Activated CD4-positive, alpha-beta T cell treated with anti-CD3 and anti-CD28 coated beads for 36 hours (primary cell): ENCODE results near the gene RGS3. TPM values are rescaled to one million over a fixed set of nuclear protein-coding genes. Genes with fewer than 3 reads are reported as not detected.

Source experiments
- ATAC-seq: fragments of 200-7000 bp; cut with Tn5 transposase; one replicate; pipeline ENCODE4 v1.10.0; 2021; ENCODE audit warnings: mild to moderate bottlenecking, moderate library complexity
- CTCF ChIA-PET: fragments of 350-600 bp; sonication (Branson Sonifier 250); formaldehyde crosslinking; loops from one replicate; lab custom pipeline; 2021; ENCODE audit warnings: antibody characterized with exemption; lab: Charles Lee
- POLR2A ChIA-PET: fragments of 350-600 bp; sonication (Branson Sonifier 250); formaldehyde crosslinking; loops from one replicate; lab custom pipeline; 2021; ENCODE audit warnings: antibody characterized with exemption, inconsistent platforms; lab: Charles Lee
- DNase-seq: peaks from one replicate; pipeline ENCODE4 v3.0.0-alpha.2; 2020
- H3K27ac Mint-ChIP-seq: one replicate; pipeline ENCODE4 v1.8.0; 2021; ENCODE audit warnings: mixed read lengths
- H3K27me3 Mint-ChIP-seq: one replicate; pipeline ENCODE4 v1.8.0; 2021; ENCODE audit warnings: mixed read lengths
- H3K36me3 Mint-ChIP-seq: one replicate; pipeline ENCODE4 v1.8.0; 2021; ENCODE audit warnings: low read depth, mixed read lengths
- H3K4me1 Mint-ChIP-seq: one replicate; pipeline ENCODE4 v1.8.0; 2021; ENCODE audit warnings: mixed read lengths
- H3K4me3 Mint-ChIP-seq: one replicate; pipeline ENCODE4 v1.8.0; 2021; ENCODE audit warnings: mild to moderate bottlenecking, moderate library complexity, mixed read lengths
- H3K9me3 Mint-ChIP-seq: one replicate; pipeline ENCODE4 v1.8.0; 2021; ENCODE audit warnings: low read depth, mixed read lengths
- intact Hi-C, 2 experiments: fragments of 100-400 bp; cut with DNase I in 1 of 2; cut with micrococcal nuclease in 1 of 2; formaldehyde crosslinking; loops; one replicate each; pipeline versions ENCODE4 v1.14.2 to v1.15.1; 2022 to 2024; cut with DNase I, micrococcal nuclease
- total RNA-seq, 2 experiments: library from RNA; stranded (reverse); gene quantifications; one replicate each; pipeline ENCODE4 v1.2.3, GENCODE V29; 2021

The RGS3 gene
- total RNA-seq, 2 experiments from 2014 or later = 55.9 to 62.2 TPM

DNA sequence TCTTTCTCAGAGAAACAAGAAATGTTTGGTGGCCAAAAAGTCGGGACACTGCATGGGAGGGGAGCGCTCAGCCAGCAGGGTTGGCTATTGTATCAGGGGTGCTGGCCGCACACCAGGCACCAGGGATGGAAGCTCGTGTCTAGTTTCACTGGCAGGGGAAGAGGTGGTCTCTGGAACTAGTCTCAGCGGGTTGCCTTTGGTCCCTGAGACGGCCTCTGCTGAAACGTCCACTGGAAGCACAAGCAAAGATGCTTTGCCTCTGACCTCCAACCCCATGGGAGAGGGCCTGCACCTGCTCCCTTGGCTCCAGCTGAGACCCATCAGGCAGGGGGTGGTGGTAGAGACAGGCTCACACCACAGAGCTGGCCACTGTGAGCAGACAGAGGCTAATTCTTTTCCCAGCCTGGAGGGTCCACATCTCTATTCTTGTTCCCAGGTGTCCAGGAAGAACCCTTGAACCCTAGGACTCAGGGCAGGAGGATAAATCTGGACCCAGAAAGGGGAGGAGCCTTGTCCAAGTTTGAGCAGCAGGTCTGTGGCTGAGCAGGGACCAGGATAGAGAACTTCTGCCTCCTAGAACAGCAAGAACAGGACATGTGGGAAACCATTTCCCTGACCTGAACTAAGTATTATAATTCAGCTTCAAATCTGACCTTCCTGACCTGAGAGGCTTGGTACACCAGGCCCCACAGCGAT is 102.6 kb downstream of the RGS3 start:
- H3K27me3 Mint-ChIP-seq = no peaks in the 10 kb centered on the region
- peaks cover 11% of the 10 kb centered on the region for H3K4me1 Mint-ChIP-seq
- DNase-seq = no peak
- H3K9me3 Mint-ChIP-seq = no peaks in the 10 kb centered on the region
- intact Hi-C loops = no loop called here
- no peak for ATAC-seq
- CTCF ChIA-PET = no interaction called here
- H3K4me3 Mint-ChIP-seq = no peak overlapping the region
- no peaks in the 10 kb centered on the region for H3K36me3 Mint-ChIP-seq
- POLR2A ChIA-PET = interaction anchor here (0.7 kb wide), 1 partner anchor 118 kb away, joined by 6 read pairs; no protein-coding TSS in a partner anchor
- peak overlapping the region; percentile 14 for H3K27ac Mint-ChIP-seq

DNA sequence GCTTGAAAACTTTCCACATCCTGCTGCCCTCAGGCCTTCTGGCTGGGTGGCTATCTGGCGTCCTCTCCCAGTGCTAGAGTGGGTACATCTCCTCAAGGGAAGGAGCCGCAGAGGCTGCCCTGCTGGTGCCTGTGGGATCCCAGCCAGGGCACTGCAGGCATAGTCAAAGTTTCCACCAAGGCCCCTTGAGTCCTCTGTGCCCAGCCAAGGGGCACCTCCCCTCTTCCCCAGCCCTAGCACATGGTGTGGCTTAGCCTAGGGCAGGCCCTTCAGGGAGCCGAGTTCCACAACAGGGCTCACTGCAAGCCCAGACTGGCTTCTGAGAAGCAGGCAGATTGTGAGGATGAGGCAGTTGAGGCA is 103.2 kb downstream of the RGS3 start:
- intact Hi-C loops = no loop called here
- H3K27ac Mint-ChIP-seq = no peak overlapping the region
- H3K27me3 Mint-ChIP-seq = no peaks in the 10 kb centered on the region
- ChIA-PET CTCF (no interaction called here), POLR2A (no interaction called here)
- peaks cover 11% of the 10 kb centered on the region for H3K4me1 Mint-ChIP-seq
- no peaks in the 10 kb centered on the region for H3K9me3 Mint-ChIP-seq
- H3K4me3 Mint-ChIP-seq = no peak overlapping the region
- no peaks in the 10 kb centered on the region for H3K36me3 Mint-ChIP-seq
- no peak for DNase-seq
- no peak for ATAC-seq

DNA sequence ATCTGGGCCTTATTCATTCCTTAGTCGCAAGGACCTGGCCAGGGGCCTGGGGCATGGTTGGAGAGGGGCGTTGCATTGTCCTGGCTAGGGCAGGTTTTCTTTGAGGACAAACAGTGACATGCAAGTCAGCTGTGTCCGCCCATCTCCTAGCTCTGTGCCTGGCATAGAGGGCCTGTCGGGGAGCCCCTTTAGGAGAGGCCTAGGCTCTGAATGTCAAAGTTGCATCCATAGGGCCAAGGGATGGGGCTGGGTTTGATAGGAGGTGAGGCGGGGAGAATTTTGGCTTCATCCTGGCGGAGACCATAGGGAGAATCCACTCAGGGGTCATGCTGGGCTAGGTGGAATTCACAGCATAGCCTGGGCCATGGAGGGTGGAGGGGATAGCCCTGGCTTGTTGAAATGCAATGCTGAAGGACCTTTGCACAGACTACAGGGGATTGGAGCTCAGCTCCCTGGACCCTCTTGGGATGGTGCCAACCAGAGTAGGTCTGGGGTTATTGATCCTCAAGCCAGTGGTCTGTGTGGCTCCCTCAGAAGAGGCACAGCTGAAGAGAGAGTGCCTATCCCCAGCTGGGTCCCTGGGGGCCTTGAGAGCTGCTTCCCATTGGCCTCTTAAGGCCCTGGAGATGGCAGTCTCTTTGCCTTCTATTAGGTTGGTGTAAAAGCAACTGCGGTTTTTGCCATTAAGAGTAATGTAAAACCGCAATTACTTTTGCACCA is 104.0 kb downstream of the RGS3 start:
- intact Hi-C loops = no loop called here
- ATAC-seq (no peak), DNase-seq (no peak)
- H3K9me3 Mint-ChIP-seq = no peaks in the 10 kb centered on the region
- no peak overlapping the region for H3K27ac Mint-ChIP-seq
- peaks cover 11% of the 10 kb centered on the region for H3K4me1 Mint-ChIP-seq
- H3K27me3 Mint-ChIP-seq = no peaks in the 10 kb centered on the region
- H3K4me3 Mint-ChIP-seq = no peak overlapping the region
- POLR2A ChIA-PET = no interaction called here
- H3K36me3 Mint-ChIP-seq = no peaks in the 10 kb centered on the region
- CTCF ChIA-PET = no interaction called here

DNA sequence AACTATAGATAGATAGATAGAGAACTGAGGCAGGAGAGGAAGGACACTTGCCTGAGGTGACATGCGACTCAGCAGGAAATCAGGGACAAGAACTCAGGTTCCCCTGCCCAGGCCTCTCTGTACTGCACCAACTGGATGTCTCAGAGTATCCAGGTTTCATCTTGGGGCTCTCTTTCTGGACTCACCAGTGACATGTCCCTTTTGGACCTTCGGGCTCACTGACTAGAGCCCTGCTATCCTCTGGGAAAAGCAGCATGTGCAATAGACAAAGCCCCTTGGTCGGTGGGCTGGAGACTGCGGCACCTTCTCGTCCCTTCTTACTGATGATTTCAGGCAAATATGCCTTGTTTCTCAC is 104.5 kb downstream of the RGS3 start:
- Mint-ChIP-seq H3K27me3 (no peaks in the 10 kb centered on the region), H3K27ac (no peak overlapping the region), H3K36me3 (no peaks in the 10 kb centered on the region), H3K9me3 (no peaks in the 10 kb centered on the region), H3K4me1 (peaks cover 11% of the 10 kb centered on the region), H3K4me3 (no peak overlapping the region)
- intact Hi-C loops = no loop called here
- no peak for DNase-seq
- ChIA-PET CTCF (no interaction called here), POLR2A (no interaction called here)
- ATAC-seq = no peak

DNA sequence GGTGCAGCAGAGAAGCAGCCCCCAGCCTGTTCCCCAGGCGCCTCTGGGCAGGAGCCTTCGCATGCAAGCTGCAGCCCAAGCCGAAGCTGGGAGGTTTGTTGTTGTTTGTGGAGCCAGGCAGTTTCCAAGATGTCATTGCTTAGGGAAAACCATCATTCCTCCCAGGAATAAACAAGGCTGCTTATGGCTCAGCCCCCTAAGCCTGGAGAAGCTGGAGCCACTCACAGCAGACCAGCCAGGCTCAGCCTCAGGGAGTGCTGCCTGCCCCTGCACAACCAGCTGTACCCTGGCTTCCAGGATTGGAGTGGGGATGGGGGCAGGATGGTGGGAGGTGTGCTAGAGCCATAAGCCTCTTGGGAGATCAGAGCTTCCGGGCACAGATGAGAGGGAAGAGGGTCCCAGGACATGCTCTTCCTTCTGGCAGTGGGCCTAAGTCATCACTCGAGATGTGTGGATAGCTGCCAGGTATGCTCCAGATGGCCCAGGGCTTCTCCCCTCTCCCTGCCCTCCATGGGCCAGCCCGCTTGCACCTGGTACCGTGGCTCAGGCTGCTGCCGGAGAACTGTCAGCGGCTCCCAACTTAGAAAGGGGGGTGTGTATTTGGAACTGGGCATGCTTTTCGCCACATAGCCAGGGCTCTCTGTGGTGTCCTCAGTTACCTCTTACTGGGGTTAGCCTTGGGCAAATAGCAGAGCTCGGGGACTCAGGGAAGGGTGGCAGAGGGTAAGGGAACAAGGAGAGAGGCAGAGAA is 105.2 kb downstream of the RGS3 start:
- intact Hi-C loops = no loop called here
- peaks cover 11% of the 10 kb centered on the region for H3K4me1 Mint-ChIP-seq
- no peaks in the 10 kb centered on the region for H3K36me3 Mint-ChIP-seq
- ATAC-seq = no peak
- DNase-seq = no peak
- H3K9me3 Mint-ChIP-seq = no peaks in the 10 kb centered on the region
- H3K4me3 Mint-ChIP-seq = no peak overlapping the region
- CTCF ChIA-PET = interaction anchor here (0.5 to 1.1 kb wide), 2 partner anchors 88 to 93 kb away, joined by 3 to 4 read pairs; no protein-coding TSS in a partner anchor
- H3K27ac Mint-ChIP-seq = no peak overlapping the region
- H3K27me3 Mint-ChIP-seq = no peaks in the 10 kb centered on the region
- POLR2A ChIA-PET = no interaction called here

DNA sequence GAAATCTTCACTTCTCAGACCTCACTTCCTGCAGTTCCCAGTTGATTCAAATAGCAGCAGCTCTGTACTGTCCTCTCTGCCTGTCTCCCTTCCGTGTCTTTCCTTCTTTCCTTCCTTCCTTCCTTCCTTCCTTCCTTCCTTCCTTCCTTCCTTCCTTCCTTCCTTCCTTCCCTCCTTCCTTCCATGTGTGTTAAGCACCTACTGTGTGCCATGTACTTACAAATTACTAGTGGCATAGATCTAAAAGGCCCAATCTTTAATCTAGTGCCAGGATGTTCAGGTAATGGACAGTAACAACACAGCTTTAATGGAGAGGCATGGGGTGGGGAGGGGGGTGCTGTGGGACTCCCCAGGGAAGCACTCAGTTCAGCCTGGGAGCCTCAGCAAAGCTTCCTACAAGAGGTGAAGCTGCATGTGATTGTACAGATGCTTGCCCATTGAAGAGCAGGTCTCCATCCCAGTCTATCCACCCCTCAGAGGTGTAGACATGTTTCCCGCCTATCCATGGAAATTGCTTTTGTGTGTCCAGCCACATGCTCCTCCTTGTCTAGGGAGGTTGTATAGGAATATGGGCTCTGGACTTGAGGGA is 106.0 kb downstream of the RGS3 start:
- Mint-ChIP-seq H3K27ac (no peak overlapping the region), H3K4me3 (no peak overlapping the region)
- CTCF ChIA-PET = interaction anchor here (1.1 to 1.3 kb wide), 2 partner anchors 10 to 87 kb away, joined by 4 read pairs; no protein-coding TSS in a partner anchor

DNA sequence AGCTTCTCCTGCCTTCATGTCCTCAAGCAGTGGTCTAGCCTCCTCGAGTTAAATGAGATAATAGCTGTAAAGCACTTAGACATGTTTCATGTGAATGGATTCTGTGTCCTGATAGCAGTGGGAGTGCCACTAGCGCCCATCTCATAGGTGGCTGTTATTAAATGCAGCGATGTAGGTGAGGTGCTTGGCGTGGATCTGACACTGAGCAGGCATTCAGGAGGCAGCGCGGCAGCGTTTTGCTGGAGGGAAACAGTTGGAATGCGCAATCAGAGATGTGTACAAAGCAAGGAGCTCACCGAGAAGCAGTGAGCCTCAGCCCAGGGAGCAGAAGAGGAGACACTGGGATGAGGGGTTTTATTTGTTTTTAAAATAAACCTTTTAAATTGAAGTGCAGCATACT is 106.6 kb downstream of the RGS3 start:
- Mint-ChIP-seq H3K27ac (no peak overlapping the region), H3K27me3 (no peaks in the 10 kb centered on the region), H3K4me1 (peaks cover 8% of the 10 kb centered on the region), H3K4me3 (no peak overlapping the region), H3K36me3 (no peaks in the 10 kb centered on the region), H3K9me3 (no peaks in the 10 kb centered on the region)
- DNase-seq (no peak), ATAC-seq (no peak)
- ChIA-PET CTCF (interaction anchor here (1.3 kb wide), 1 partner anchor 10 kb away, joined by 4 read pairs; no protein-coding TSS in a partner anchor), POLR2A (no interaction called here)
- intact Hi-C loops = no loop called here

More for the DNA sequence above, 106.0 kb downstream of the RGS3 start:
- intact Hi-C loops = no loop called here
- peaks cover 11% of the 10 kb centered on the region for H3K4me1 Mint-ChIP-seq
- ATAC-seq = no peak
- POLR2A ChIA-PET = no interaction called here
- DNase-seq = no peak
- no peaks in the 10 kb centered on the region for H3K9me3 Mint-ChIP-seq
- H3K36me3 Mint-ChIP-seq = no peaks in the 10 kb centered on the region
- H3K27me3 Mint-ChIP-seq = no peaks in the 10 kb centered on the region

DNA sequence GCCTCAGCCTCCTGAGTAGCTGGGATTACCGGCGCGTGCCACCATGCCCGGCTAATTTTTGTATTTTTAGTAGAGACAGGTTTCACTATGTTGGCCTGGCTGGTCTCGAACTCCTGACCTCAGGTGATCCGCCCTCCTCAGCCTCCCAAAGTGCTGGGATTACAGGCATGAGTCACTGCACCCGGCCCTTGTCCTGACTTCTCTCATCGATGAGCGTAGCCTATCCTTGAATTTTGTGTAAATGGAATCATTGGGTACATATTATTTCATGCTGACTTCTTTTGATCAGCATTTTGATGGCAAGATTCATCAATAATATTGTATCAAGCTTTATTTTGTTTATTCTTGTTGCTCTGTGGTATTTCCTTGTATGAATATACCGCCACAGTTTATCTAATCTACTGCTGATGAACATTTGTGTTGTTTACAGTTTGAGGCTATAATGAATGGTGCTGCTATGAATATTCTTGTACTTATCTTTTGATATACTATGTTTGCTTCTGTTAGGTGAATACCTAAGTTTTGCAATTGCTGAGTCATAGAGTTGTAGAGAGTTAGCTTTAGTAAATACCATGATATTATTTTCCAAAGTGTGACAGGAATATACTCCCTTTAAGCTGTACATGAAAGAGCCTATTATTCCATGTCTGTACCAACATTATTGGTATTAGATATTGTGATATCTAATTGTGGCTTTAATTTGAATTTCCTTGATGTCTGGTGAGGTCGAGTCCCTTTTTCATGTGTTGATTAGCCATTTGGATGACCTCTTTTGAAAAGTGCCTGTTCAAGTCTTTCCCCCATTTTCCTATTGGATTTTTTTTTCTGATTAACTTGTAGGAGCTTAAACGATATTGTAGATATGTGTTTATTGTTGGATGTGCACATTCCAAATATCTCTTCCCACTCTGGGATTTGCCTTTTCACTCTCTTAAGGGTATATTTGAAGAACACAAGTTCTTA is 107.5 kb downstream of the RGS3 start:
- POLR2A ChIA-PET = no interaction called here
- no peak for DNase-seq

DNA sequence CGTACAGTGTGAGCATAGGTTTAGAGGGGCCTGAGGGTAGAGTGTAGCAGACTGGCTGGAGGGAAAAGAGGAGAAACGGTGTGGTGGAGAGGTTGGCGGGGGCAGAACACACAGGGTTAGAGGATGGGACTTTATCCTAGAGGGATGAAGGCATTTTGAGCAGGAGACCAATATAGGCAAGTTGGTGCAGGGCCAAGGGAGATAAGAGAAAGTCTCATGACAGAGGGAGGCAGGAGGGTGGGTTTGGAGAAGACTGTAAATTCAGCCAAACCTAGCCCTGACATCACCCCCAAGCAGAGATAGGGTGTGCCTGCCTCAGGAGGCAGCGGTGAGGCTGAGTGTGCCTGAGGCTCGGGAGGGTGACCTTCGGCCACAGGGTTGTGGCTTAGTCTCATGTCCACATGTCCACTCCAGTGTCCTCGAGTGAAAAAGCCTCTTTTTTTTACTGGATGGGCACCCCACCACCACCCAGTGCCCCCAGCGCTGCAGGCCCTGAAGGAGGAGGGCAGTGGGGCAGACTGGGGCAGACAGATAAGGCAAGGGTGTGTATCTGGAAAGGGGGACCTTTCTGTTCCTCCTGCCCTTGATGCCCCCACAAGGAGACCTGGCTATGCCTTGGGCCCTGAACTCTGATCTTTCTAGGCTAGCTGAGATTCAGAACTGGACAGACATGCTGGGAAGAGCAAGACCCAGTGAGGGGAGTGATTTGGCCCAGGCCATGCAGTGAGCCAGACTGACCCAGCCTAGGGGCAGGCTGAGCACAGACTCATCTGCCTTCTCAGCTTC is 108.7 kb downstream of the RGS3 start:
- H3K27me3 Mint-ChIP-seq = no peaks in the 10 kb centered on the region
- H3K36me3 Mint-ChIP-seq = no peaks in the 10 kb centered on the region
- H3K4me1 Mint-ChIP-seq = peaks cover 5% of the 10 kb centered on the region
- H3K9me3 Mint-ChIP-seq = no peaks in the 10 kb centered on the region
- DNase-seq (no peak), ATAC-seq (no peak)
- intact Hi-C loops = no loop called here
- no peak overlapping the region for H3K4me3 Mint-ChIP-seq
- no peak overlapping the region for H3K27ac Mint-ChIP-seq
- CTCF ChIA-PET = interaction anchor here (0.7 to 1.3 kb wide), 2 partner anchors 19 to 274 kb away, joined by 3 to 4 read pairs; no protein-coding TSS in a partner anchor
- POLR2A ChIA-PET = no interaction called here

More for the DNA sequence above, 107.5 kb downstream of the RGS3 start:
- Mint-ChIP-seq H3K27me3 (no peaks in the 10 kb centered on the region), H3K4me1 (peaks cover 4% of the 10 kb centered on the region), H3K27ac (no peak overlapping the region), H3K36me3 (no peaks in the 10 kb centered on the region), H3K4me3 (no peak overlapping the region), H3K9me3 (no peaks in the 10 kb centered on the region)
- intact Hi-C loops = no loop called here
- CTCF ChIA-PET = interaction anchor here (0.8 to 1.3 kb wide), 3 partner anchors 9 to 105 kb away, joined by 3 to 4 read pairs (median 3); no protein-coding TSS in a partner anchor
- ATAC-seq = no peak
